ENCODE results near the gene DDX39B.

The DDX39B gene

DNA sequence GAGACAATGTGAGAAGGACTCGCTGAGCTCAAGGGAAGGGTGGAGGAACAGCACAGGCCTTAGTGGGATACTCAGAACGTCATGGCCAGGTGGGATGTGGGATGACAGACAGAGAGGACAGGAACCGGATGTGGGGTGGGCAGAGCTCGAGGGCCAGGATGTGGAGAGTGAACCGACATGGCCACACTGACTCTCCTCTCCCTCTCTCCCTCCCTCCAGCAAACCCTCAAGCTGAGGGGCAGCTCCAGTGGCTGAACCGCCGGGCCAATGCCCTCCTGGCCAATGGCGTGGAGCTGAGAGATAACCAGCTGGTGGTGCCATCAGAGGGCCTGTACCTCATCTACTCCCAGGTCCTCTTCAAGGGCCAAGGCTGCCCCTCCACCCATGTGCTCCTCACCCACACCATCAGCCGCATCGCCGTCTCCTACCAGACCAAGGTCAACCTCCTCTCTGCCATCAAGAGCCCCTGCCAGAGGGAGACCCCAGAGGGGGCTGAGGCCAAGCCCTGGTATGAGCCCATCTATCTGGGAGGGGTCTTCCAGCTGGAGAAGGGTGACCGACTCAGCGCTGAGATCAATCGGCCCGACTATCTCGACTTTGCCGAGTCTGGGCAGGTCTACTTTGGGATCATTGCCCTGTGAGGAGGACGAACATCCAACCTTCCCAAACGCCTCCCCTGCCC, 35.2 kb upstream of the DDX39B start:
- intact Hi-C loops (cut with DNase I): no loop called here
- DNase-seq: peak in 1 of 10 donors; percentile 74

DNA sequence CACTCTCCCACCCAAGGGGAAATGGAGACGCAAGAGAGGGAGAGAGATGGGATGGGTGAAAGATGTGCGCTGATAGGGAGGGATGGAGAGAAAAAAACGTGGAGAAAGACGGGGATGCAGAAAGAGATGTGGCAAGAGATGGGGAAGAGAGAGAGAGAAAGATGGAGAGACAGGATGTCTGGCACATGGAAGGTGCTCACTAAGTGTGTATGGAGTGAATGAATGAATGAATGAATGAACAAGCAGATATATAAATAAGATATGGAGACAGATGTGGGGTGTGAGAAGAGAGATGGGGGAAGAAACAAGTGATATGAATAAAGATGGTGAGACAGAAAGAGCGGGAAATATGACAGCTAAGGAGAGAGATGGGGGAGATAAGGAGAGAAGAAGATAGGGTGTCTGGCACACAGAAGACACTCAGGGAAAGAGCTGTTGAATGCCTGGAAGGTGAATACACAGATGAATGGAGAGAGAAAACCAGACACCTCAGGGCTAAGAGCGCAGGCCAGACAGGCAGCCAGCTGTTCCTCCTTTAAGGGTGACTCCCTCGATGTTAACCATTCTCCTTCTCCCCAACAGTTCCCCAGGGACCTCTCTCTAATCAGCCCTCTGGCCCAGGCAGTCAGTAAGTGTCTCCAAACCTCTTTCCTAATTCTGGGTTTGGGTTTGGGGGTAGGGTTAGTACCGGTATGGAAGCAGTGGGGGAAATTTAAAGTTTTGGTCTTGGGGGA, 34.3 kb upstream of the DDX39B start:
- DNase-seq: no peak
- intact Hi-C loops (cut with DNase I): no loop called here

DNA sequence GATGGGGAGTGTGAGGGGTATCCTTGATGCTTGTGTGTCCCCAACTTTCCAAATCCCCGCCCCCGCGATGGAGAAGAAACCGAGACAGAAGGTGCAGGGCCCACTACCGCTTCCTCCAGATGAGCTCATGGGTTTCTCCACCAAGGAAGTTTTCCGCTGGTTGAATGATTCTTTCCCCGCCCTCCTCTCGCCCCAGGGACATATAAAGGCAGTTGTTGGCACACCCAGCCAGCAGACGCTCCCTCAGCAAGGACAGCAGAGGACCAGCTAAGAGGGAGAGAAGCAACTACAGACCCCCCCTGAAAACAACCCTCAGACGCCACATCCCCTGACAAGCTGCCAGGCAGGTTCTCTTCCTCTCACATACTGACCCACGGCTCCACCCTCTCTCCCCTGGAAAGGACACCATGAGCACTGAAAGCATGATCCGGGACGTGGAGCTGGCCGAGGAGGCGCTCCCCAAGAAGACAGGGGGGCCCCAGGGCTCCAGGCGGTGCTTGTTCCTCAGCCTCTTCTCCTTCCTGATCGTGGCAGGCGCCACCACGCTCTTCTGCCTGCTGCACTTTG, 33.6 kb upstream of the DDX39B start, which contains the start of gene TNF:
TSS of gene TNF (plus strand) at position 231 of the 567 bp plus-strand sequence. CDS start at position 408, 177 bp downstream.
- peak in 4 of 10 donors; percentile 28 to 87 (median 32) for DNase-seq
- intact Hi-C loops (cut with DNase I): no loop called here

DNA sequence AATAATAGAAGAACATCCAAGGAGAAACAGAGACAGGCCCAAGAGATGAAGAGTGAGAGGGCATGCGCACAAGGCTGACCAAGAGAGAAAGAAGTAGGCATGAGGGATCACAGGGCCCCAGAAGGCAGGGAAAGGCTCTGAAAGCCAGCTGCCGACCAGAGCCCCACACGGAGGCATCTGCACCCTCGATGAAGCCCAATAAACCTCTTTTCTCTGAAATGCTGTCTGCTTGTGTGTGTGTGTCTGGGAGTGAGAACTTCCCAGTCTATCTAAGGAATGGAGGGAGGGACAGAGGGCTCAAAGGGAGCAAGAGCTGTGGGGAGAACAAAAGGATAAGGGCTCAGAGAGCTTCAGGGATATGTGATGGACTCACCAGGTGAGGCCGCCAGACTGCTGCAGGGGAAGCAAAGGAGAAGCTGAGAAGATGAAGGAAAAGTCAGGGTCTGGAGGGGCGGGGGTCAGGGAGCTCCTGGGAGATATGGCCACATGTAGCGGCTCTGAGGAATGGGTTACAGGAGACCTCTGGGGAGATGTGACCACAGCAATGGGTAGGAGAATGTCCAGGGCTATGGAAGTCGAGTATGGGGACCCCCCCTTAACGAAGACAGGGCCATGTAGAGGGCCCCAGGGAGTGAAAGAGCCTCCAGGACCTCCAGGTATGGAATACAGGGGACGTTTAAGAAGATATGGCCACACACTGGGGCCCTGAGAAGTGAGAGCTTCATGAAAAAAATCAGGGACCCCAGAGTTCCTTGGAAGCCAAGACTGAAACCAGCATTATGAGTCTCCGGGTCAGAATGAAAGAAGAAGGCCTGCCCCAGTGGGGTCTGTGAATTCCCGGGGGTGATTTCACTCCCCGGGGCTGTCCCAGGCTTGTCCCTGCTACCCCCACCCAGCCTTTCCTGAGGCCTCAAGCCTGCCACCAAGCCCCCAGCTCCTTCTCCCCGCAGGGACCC, 32.6 kb upstream of the DDX39B start:
- DNase-seq: peak in 1 of 10 donors; percentile 44
- intact Hi-C loops (cut with DNase I): no loop called here

DNA sequence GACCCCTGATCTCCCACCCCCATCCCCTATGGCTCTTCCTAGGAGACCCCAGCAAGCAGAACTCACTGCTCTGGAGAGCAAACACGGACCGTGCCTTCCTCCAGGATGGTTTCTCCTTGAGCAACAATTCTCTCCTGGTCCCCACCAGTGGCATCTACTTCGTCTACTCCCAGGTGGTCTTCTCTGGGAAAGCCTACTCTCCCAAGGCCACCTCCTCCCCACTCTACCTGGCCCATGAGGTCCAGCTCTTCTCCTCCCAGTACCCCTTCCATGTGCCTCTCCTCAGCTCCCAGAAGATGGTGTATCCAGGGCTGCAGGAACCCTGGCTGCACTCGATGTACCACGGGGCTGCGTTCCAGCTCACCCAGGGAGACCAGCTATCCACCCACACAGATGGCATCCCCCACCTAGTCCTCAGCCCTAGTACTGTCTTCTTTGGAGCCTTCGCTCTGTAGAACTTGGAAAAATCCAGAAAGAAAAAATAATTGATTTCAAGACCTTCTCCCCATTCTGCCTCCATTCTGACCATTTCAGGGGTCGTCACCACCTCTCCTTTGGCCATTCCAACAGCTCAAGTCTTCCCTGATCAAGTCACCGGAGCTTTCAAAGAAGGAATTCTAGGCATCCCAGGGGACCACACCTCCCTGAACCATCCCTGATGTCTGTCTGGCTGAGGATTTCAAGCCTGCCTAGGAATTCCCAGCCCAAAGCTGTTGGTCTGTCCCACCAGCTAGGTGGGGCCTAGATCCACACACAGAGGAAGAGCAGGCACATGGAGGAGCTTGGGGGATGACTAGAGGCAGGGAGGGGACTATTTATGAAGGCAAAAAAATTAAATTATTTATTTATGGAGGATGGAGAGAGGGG, 31.7 kb upstream of the DDX39B start:
- intact Hi-C loops (cut with DNase I): no loop called here

DNA sequence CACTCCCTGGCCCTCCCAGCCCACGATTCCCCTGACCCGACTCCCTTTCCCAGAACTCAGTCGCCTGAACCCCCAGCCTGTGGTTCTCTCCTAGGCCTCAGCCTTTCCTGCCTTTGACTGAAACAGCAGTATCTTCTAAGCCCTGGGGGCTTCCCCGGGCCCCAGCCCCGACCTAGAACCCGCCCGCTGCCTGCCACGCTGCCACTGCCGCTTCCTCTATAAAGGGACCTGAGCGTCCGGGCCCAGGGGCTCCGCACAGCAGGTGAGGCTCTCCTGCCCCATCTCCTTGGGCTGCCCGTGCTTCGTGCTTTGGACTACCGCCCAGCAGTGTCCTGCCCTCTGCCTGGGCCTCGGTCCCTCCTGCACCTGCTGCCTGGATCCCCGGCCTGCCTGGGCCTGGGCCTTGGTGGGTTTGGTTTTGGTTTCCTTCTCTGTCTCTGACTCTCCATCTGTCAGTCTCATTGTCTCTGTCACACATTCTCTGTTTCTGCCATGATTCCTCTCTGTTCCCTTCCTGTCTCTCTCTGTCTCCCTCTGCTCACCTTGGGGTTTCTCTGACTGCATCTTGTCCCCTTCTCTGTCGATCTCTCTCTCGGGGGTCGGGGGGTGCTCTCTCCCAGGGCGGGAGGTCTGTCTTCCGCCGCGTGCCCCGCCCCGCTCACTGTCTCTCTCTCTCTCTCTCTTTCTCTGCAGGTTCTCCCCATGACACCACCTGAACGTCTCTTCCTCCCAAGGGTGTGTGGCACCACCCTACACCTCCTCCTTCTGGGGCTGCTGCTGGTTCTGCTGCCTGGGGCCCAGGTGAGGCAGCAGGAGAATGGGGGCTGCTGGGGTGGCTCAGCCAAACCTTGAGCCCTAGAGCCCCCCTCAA, 30.5 kb upstream of the DDX39B start, which contains the start of gene LTA:
TSS of gene LTA (plus strand) at position 249 of the 871 bp plus-strand sequence. CDS start at position 703, 454 bp downstream.
- intact Hi-C loops (cut with DNase I): no loop called here
- no peak for DNase-seq

More for the DNA sequence above, 31.7 kb upstream of the DDX39B start:
- no peak for DNase-seq

DNA sequence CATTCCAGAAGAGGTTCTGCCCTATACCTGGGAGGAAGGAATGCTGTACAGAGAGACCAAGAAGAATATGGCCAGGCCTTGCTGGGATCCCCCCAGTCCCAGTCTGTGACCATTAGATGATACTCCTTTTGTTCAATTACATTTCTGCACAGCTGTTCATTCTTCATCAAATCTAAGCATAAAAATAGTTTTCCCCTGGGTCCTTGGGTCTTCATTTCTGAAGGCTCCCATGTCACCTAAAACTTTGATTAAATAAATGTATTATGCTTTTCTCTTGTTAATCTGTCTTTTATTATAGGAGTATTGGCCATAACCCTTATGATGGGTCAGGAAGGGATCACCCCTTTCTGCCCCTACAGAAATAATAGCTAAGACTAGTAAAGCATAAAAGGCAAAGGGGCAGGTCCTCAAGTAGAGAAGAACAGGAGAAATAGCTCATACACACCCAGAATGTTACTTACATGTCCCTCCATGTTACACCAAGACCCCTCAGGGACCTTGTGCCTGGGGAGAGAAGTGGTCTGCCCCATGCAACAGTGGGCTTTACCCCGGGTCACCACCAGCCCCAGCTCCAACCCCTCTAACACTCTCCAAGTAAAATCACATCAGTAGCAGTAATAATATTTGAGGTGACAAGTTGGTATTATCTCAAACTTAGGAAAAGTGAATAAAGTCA, 28.2 kb upstream of the DDX39B start:
- intact Hi-C loops (cut with DNase I): no loop called here

DNA sequence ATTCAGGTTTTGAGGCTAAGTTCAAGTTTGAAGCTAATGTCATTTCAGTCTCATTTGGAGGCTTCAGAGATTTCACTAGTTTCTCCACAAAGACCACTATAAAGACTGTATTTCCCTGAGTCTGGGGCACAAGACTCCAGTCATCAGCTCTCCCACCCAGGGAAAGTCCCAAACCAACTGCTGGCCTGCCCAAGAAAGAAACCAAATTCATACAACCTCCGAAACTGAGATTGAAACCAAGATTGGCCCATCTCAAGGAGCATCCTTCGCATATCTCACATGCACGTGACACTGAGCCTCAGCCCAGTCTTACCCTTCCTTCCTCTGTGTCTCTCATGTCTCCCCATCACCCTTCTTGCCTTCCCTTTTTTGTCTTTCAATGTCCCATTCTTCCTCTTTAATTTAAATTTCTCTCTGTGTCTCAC, 26.7 kb upstream of the DDX39B start:
- DNase-seq: no peak
- intact Hi-C loops (cut with DNase I): no loop called here

More for the DNA sequence above, 28.2 kb upstream of the DDX39B start:
- DNase-seq: no peak

DNA sequence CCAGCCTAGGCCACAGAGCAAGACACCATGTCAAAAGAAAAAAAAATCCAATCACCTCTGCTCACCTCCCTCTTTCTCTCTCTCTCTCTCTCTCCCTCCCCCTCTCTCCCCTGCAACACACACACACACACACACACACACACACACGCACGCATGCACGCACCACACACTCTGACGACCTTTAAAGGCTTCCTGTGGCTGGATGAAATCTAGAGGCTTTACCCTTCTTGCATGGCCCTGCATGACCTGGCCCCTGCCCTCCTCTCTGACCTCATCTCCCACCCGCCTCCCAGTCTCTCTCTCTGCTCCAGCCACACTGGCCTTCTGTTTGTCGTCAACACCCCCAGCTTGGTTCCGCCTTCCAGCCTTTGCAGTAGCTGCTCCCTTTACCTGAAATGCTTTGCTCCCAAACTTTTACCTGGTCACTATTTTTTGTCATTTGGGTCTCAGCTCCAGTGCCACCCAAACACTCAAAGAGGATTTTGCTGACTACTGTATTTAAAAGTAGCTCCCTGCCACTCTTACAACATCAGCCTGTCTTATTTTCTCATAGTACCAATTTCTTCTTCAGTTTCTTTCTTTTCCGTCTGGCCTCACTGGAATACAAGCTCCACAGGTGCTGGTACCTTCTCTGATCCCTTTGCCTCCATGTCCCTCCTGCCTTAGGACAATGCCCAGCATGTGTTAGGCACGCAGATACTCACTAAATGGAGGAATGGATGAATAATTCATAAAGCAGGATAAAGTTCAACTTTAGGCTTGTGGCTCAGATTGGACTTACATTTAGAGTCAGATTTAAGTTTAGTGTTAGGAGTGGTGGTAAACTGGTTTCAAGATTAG, 25.9 kb upstream of the DDX39B start:
- intact Hi-C loops (cut with DNase I): no loop called here
- no peak for DNase-seq

DNA sequence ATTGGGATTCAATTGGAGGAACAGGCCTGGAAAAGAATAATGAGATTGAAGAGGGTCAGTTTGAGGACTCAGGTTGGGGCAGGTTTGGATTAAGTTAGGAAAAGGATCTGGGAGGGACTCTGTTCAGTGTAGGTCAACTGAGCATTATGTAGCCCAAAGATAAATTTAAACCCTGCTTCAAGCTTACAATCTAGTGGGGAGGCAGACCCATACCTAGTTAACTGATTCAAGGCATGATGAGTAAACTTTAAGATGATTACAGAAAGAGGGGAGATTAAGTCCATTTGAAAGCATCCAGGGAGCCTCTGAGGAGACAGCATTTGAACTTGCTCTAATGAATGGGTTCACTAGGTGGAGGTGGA, 18.9 kb upstream of the DDX39B start:
- intact Hi-C loops (cut with DNase I): no loop called here
- DNase-seq: no peak

DNA sequence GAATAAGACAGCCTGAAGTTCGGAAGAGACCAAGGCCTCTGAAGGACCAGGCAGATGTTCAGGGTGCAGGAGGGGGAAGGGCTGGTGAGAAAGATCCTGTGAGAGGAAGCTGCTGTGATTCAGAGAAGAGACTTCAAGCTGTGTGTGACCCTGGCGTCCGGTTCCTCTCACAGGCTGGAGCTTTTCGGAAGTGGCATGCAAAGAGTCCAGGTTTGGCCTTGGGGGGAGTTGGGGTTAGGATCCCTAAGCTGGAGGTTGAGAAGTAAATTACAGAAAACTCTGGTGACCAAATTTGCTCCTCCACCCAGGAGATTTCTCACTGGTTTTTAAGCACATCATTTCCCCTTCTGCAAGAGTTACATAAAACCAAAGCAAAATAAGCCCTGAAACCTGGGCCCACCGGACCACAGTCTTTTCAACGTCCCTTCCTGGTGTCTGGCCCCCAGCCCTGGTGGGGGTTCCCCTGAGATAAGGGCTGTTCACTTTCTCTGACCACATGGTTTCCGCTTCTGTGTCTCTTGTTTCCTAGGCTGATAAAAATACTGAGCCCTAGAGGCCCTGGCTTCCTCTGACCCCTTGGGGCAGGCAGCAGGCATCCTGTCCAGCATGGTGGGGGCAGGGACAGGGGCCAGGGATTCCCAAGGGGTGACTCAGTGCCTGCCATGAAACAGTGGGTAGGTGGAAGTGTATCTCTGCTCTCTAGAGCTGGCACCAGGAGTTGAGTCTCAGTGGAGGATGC, 18.3 kb upstream of the DDX39B start:
- DNase-seq: peak in 1 of 10 donors; percentile 89
- intact Hi-C loops (cut with DNase I): no loop called here

DNA sequence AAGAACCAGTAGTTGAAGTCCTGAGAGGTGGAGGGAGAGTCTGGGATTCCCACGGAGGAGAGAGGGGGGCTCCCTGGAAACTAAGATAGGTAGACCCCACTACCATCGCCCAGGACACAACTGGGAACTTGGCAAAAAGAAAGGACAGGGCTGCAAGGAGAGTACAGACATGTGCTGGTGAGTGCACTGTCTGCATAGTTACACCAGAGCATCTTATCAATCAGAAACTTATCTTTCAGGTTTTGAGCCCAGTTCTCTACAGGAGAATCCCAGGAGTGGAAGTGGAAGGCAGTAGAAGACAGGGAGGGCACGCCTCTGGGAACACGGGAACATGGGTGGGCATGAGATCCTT, 17.8 kb upstream of the DDX39B start:
- intact Hi-C loops (cut with DNase I): no loop called here
- no peak for DNase-seq

DNA sequence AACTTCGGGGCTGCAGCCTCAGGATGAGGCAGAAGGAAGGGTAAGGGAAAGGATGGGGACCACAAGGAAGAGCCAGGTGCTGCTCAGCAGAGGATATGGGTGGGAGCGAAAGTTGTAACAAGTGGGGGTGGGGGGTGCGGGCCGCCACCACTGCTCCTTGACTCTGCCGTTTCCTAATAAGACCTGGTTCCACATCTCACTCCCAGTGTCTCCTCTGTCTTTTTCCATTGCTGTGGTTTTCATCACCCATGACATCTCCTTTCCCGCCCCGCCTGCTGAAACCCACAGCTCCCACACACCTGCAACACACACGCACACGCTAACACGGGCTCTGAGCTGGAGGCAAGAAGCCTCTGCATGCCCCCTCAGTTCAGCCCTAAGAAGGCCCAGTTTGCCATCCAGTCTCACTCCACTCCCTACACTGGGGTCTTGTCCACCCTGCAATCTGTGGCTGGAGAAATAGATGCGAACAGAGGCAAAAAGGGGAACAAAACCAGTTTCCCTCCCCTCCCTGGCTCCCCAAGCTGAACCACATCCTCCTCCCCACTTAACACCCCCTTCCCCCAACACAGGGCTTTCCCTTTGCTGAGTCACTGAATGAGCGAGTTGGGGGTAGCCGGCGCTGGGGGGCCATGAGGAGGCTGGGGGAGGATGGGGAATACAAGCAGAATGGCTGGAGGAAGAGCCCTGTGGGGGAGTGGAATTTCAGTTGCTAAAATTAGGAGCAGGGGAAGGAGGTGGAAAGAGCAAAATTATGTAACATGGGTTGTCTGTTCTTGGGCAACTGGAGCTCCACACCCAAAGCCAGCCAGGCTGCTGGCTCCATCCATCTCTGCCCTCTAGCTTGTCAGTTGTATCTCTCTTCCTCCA, 17.1 kb upstream of the DDX39B start:
- intact Hi-C loops (cut with DNase I): no loop called here
- peak in 4 of 10 donors; percentile 28 to 88 (median 64) for DNase-seq

DNA sequence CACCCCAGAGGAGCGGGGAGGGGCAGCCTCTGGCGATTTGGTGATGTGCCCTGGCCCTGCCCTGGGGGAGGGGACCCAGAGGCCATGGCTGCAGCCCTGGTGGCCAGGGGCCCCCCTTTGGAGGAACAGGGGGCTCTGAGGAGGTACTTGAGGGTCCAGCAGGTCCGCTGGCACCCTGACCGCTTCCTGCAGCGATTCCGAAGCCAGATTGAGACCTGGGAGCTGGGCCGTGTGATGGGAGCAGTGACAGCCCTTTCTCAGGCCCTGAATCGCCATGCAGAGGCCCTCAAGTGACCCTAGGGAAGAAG, 16.5 kb upstream of the DDX39B start:
- DNase-seq: no peak
- intact Hi-C loops (cut with DNase I): no loop called here

DNA sequence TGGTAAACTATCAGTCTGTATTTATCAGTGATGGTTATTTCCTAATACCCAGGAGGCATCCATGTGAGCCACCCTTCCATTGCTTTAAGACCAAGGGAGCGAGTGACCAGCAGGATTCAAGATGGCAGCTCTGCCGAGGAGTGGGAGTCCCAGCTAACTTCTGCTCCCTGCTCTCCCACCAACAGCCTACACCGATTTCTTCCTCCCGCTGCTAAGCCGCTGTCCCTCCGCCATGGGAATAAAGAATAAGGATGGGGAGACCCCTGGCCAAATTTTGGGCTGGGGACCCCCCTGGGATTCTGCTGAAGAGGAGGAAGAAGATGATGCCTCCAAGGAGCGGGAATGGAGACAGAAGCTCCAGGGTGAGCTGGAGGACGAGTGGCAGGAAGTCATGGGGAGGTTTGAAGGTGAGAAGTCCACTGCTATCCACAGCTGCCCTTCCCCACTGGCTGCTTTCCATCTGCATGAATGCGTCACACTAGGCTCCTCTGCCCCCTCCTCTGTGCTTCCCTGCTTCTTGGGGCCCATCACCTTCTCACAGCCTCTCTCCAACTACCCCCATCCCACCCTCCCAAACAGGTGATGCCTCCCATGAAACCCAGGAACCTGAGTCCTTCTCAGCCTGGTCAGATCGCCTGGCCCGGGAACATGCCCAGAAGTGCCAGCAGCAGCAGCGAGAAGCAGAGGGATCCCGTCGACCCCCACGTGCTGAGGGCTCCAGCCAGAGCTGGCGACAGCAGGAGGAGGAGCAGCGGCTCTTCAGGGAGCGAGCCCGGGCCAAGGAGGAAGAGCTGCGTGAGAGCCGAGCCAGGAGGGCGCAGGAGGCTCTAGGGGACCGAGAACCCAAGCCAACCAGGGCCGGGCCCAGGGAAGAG, 15.9 kb upstream of the DDX39B start:
- DNase-seq: no peak
- intact Hi-C loops (cut with DNase I): no loop called here

All from posterior cingulate gyrus (tissue), 11 donors.